H1 (cell line): Measurements from ENCODE around the gene CTLA4. TPM values are rescaled to one million over a fixed set of nuclear protein-coding genes. Genes with fewer than 3 reads are reported as not detected.

Source experiments
- CTCF ChIA-PET: fragments of 300-600 bp; sonication (Branson Sonifier 250); formaldehyde crosslinking; loops from one replicate; lab custom pipeline; 2021; ENCODE audit not compliant: partially characterized antibody; lab: Charles Lee
- POLR2A ChIA-PET: fragments of 300-600 bp; sonication (Branson Sonifier 250); formaldehyde crosslinking; loops from one replicate; lab custom pipeline; 2021; ENCODE audit warnings: inconsistent platforms; ENCODE audit not compliant: partially characterized antibody; lab: Charles Lee
- DNase-seq, 2 experiments: peaks; one replicate each; pipeline versions ENCODE4 v3.0.0 to v3.0.0-alpha.2; 2010 to 2022; ENCODE audit warnings: low spot score in 2 of 2, low read depth in 1 of 2, mixed read lengths in 1 of 2
- FAIRE-seq: peaks from 2 replicates; lab custom pipeline; 2011; peaks lifted over from hg19 to GRCh38; lab: Jason Lieb, UNC
- H2AFZ ChIP-seq: 2 replicates; pipeline ENCODE4 v1.8.1; 2012; ENCODE audit warnings: low read length, inconsistent platforms
- H2AK5ac ChIP-seq: 2 replicates; pipeline ENCODE4 v1.6.1; 2013; ENCODE audit warnings: low read depth, low read length
- H2BK120ac ChIP-seq: replicated peaks from 2 replicates; pipeline ENCODE3; 2013; ENCODE audit warnings: low read depth, low read length, inconsistent platforms
- H2BK12ac ChIP-seq: 2 replicates; pipeline ENCODE4 v1.6.1; 2013; ENCODE audit warnings: low read depth, low read length
- H2BK15ac ChIP-seq: 2 replicates; pipeline ENCODE4 v1.6.1; 2013; ENCODE audit warnings: low read length
- H2BK20ac ChIP-seq: 2 replicates; pipeline ENCODE4 v1.6.1; 2013; ENCODE audit warnings: low read length
- H2BK5ac ChIP-seq: 2 replicates; pipeline ENCODE4 v1.6.1; 2013; ENCODE audit warnings: low read depth, low read length
- H3K14ac ChIP-seq: 2 replicates; pipeline ENCODE4 v1.6.1; 2013; ENCODE audit warnings: inconsistent platforms; ENCODE audit not compliant: insufficient read length
- H3K18ac ChIP-seq: 2 replicates; pipeline ENCODE4 v1.6.1; 2013; ENCODE audit warnings: low read length; ENCODE audit errors: extremely low read depth
- H3K23ac ChIP-seq: 2 replicates; pipeline ENCODE4 v1.6.1; 2013; ENCODE audit warnings: inconsistent platforms; ENCODE audit not compliant: insufficient read length
- H3K23me2 ChIP-seq: 2 replicates; pipeline ENCODE4 v1.6.1; 2013; ENCODE audit warnings: low read depth, low read length
- H3K27ac ChIP-seq: 2 replicates; pipeline ENCODE4 v1.6.1; 2011; ENCODE audit warnings: low read depth, low read length, inconsistent platforms
- H3K27me3 ChIP-seq, 4 experiments: replicated peaks in 1 of 4; 1 replicate in 1 of 4; 2 replicates in 3 of 4; pipeline versions ENCODE4 v1.6.1 to v1.8.1; 2011 to 2013; ENCODE audit warnings: low read length in 3 of 4, mild to moderate bottlenecking in 3 of 4, inconsistent platforms in 2 of 4, mixed read lengths in 2 of 4, moderate library complexity in 1 of 4; ENCODE audit not compliant: control insufficient read depth in 3 of 4, insufficient read depth in 3 of 4; ENCODE audit errors: extremely low read depth in 1 of 4
- H3K36me3 ChIP-seq, 4 experiments: 2 replicates each; pipeline versions ENCODE4 v1.6.1 to v1.8.1; 2011 to 2013; ENCODE audit warnings: mild to moderate bottlenecking in 4 of 4, low read length in 3 of 4, moderate library complexity in 2 of 4, control low read depth in 1 of 4, inconsistent platforms in 1 of 4; ENCODE audit not compliant: insufficient read depth in 4 of 4, control insufficient read depth in 2 of 4
- H3K4ac ChIP-seq: replicated peaks from 2 replicates; pipeline ENCODE3; 2013; ENCODE audit warnings: low read length, low read depth, mixed read lengths, inconsistent platforms; ENCODE audit not compliant: insufficient read length
- H3K4me1 ChIP-seq, 4 experiments: replicated peaks in 1 of 4; 1 replicate in 1 of 4; 2 replicates in 3 of 4; pipeline versions ENCODE4 v1.6.1 to v1.8.1; 2011 to 2013; ENCODE audit warnings: low read length in 3 of 4, inconsistent platforms in 2 of 4, mixed read lengths in 1 of 4; ENCODE audit not compliant: insufficient read depth in 4 of 4, control insufficient read depth in 3 of 4
- H3K4me2 ChIP-seq, 2 experiments: 2 replicates each; pipeline versions ENCODE4 v1.6.1 to v1.8.1; 2011 to 2013; ENCODE audit warnings: low read depth in 2 of 2, low read length in 2 of 2, control low read depth in 1 of 2, inconsistent platforms in 1 of 2, mild to moderate bottlenecking in 1 of 2; ENCODE audit not compliant: insufficient read depth in 1 of 2
- H3K4me3 ChIP-seq, 4 experiments: fragments of 200-600, 300-600 bp in 1 of 4; sonication (generic), shearing (Covaris generic), sonication (Bioruptor Twin) in 1 of 4; 2 replicates each; pipeline versions ENCODE4 v1.5.1 to v1.8.1; 2011 to 2016; ENCODE audit warnings: low read length in 4 of 4, low read depth in 3 of 4, control low read depth in 2 of 4, inconsistent platforms in 2 of 4, mild to moderate bottlenecking in 2 of 4, mixed read lengths in 1 of 4, moderate library complexity in 1 of 4; ENCODE audit not compliant: insufficient read depth in 2 of 4; ENCODE audit errors: extremely low read depth in 1 of 4
- H3K56ac ChIP-seq: replicated peaks from 2 replicates; pipeline ENCODE3; 2013; ENCODE audit warnings: low read depth, mild to moderate bottlenecking, mixed read lengths, low read length, inconsistent platforms; ENCODE audit not compliant: insufficient read length
- H3K79me1 ChIP-seq: 2 replicates; pipeline ENCODE4 v1.6.1; 2013; ENCODE audit warnings: low read depth, low read length, control low read depth
- H3K79me2 ChIP-seq, 2 experiments: 2 replicates each; pipeline versions ENCODE4 v1.6.1 to v1.8.1; 2012 to 2013; ENCODE audit warnings: low read length in 2 of 2, mild to moderate bottlenecking in 2 of 2, inconsistent platforms in 1 of 2; ENCODE audit not compliant: insufficient read depth in 2 of 2, control insufficient read depth in 1 of 2
- H3K9ac ChIP-seq, 4 experiments: replicated peaks in 1 of 4; 1 replicate in 1 of 4; 2 replicates in 3 of 4; pipeline versions ENCODE4 v1.6.1 to v1.8.1; 2011 to 2013; ENCODE audit warnings: low read depth in 3 of 4, low read length in 3 of 4, control low read depth in 2 of 4, mild to moderate bottlenecking in 2 of 4, moderate library complexity in 2 of 4, inconsistent platforms in 1 of 4; ENCODE audit errors: extremely low read depth in 1 of 4
- H3K9me3 ChIP-seq, 2 experiments: 2 replicates each; pipeline versions ENCODE4 v1.6.1 to v1.8.1; 2012 to 2013; ENCODE audit warnings: mild to moderate bottlenecking in 2 of 2, moderate library complexity in 2 of 2, control low read depth in 1 of 2, inconsistent platforms in 1 of 2, low read depth in 1 of 2, low read length in 1 of 2, mixed read lengths in 1 of 2; ENCODE audit not compliant: insufficient read depth in 2 of 2
- H4K20me1 ChIP-seq, 2 experiments: replicated peaks in 1 of 2; 2 replicates each; pipeline versions ENCODE3 to v1.8.1; 2011 to 2013; ENCODE audit warnings: inconsistent platforms in 2 of 2, low read length in 2 of 2, mild to moderate bottlenecking in 1 of 2; ENCODE audit not compliant: insufficient read depth in 2 of 2, control insufficient read depth in 1 of 2
- H4K5ac ChIP-seq: 2 replicates; pipeline ENCODE4 v1.6.1; 2013; ENCODE audit warnings: low read length, low read depth, mixed read lengths, inconsistent platforms; ENCODE audit not compliant: insufficient read length
- H4K8ac ChIP-seq: 2 replicates; pipeline ENCODE4 v1.8.0; 2013; ENCODE audit warnings: mild to moderate bottlenecking, moderate library complexity, low read length, inconsistent platforms; ENCODE audit not compliant: insufficient read depth; ENCODE audit errors: extremely low read depth
- H4K91ac ChIP-seq: replicated peaks from 2 replicates; pipeline ENCODE3; 2013; ENCODE audit warnings: low read length, mixed read lengths, inconsistent platforms; ENCODE audit not compliant: insufficient read length
- CBX5 ChIP-seq: fragments of 300-800, 300-1000 bp; sonication (generic); IDR thresholded peaks from 2 replicates; pipeline ENCODE4 v1.7.1; 2016; ENCODE audit warnings: antibody characterized with exemption, low read length, low read depth
- CHD1 ChIP-seq: IDR thresholded peaks from 2 replicates; pipeline ENCODE4 v1.6.1; 2012; ENCODE audit warnings: low read depth, low read length, improper control_type of control experiment
- POU5F1 ChIP-seq: IDR thresholded peaks from 2 replicates; pipeline ENCODE4 v1.6.1; 2011; ENCODE audit warnings: low read depth, mild to moderate bottlenecking, low read length, moderate library complexity
- YY1 ChIP-seq: IDR thresholded peaks from 2 replicates; pipeline ENCODE4 v1.6.1; 2011; ENCODE audit warnings: low read depth, mild to moderate bottlenecking, low read length
- whole genome bisulfite sequencing, 2 experiments: shearing (Covaris generic) in 1 of 2; methylation state at CpG; one replicate each; pipeline versions ENCODE4 v1.1.6 to v1.1.7; 2013 to 2015; ENCODE audit warnings: low lambda C conversion rate in 2 of 2, mixed read lengths in 2 of 2, inconsistent platforms in 1 of 2, low coverage in 1 of 2, missing lambda C conversion rate in 1 of 2; ENCODE audit not compliant: insufficient replicate concordance in 2 of 2, insufficient coverage in 1 of 2, insufficient read length in 1 of 2; ENCODE audit errors: extremely low coverage in 1 of 2, missing lambda C conversion rate in 1 of 2; 5-methylcytosine and 5-hydroxymethylcytosine counted together
- polyA plus RNA-seq, 7 experiments: library from polyadenylated mRNA; depleted of rRNA in 3 of 7; stranded (reverse) in 5 of 7; unstranded in 2 of 7; fragments of >200 nt in 5 of 7; fragments of 200-250 nt in 2 of 7; gene quantifications; 1 replicate in 5 of 7; 2 replicates in 1 of 7; 4 replicates in 1 of 7; pipeline versions ENCODE4 v1.2.1 to v1.2.3, GENCODE V29; 2011 to 2013; ENCODE audit warnings: missing spikeins in 2 of 7, mixed read lengths in 2 of 7
- total RNA-seq: library from RNA; stranded (reverse); fragmentation: NEBNext Ultra II Directional; extraction: Animal tissue kit (Norgen Biotek cat#: 25700); gene quantifications from 2 replicates; pipeline ENCODE4 v1.2.1, GENCODE V29; 2021

The CTLA4 gene
- total and polyA plus RNA-seq, 2 of the 8 experiments (the other 6 are each of a cell fraction or from before 2014, with no cell fraction given): not detected

DNA sequence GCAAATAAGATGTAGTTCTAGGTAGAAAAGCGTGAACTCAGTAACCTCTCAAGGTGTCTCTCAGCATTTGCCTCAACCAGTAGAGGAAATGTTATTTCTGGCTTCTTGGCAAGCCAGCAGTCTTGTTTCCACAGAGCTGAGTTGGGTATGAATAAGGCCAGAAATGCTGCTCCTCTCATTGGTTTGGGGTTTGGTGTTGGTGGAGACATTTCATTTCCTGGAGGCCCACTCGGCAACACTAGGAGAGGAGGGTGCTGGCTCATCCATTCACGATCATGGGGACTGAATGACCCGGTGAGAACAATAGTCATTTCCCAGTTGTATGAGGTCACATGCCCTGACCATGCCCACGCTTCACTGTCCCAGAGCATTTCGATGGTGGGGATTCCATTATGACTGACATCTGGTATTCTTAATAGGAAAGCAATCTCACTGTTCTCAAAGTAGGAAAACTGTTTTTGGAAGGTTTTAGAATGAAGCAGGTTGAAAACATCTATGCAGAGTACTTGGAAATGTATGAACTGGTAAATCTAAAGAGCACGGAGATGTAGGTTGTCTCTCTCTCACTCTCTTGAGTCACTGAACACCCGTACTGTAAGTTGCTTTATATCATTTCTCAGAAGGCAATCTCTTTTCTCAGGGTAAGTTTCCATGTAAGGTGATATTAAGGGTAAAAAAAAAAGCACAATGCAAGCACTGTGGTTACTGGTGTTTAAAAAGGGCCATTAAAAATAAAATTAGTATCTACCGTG is 37.1 kb upstream of the CTLA4 start:
- H2AK5ac ChIP-seq: no peak overlapping the region
- no peak overlapping the region for H2BK20ac ChIP-seq
- TF ChIP-seq CBX5 (no peak), POU5F1 (no peak), YY1 (no peak), CHD1 (no peak)
- no peak overlapping the region for H4K91ac ChIP-seq
- H3K23me2 ChIP-seq: no peaks in the 10 kb centered on the region
- no peaks in the 10 kb centered on the region for H4K20me1 ChIP-seq
- no peak overlapping the region for H2BK120ac ChIP-seq
- H3K4ac ChIP-seq: no peak overlapping the region
- ChIA-PET CTCF (interaction anchor here (0.6 to 1.4 kb wide), 3 partner anchors 14 to 954 kb away, joined by 3 to 4 read pairs (median 4); no protein-coding TSS in a partner anchor), POLR2A (no interaction called here)
- no peak overlapping the region for H4K5ac ChIP-seq
- H2AFZ ChIP-seq: no peak overlapping the region; the same call in 1 of the 2 replicates
- FAIRE-seq (no peak), DNase-seq (no peak)
- H3K23ac ChIP-seq: no peak overlapping the region
- H3K27ac ChIP-seq: no peak overlapping the region
- no peaks in the 10 kb centered on the region for H3K27me3 ChIP-seq
- H3K79me2 ChIP-seq: no peaks in the 10 kb centered on the region
- H3K14ac ChIP-seq: no peak overlapping the region
- H2BK5ac ChIP-seq: no peak overlapping the region
- no peak overlapping the region for H3K4me3 ChIP-seq
- WGBS, 2 experiments: 93% methylated on average over 9 of the region's 9 CpGs; no CpG with 5 or more reads in 1 of the 2 experiments
- H3K56ac ChIP-seq: no peak overlapping the region
- no peak overlapping the region for H2BK15ac ChIP-seq
- no peak overlapping the region for H3K18ac ChIP-seq
- no peaks in the 10 kb centered on the region for H3K36me3 ChIP-seq
- H3K9ac ChIP-seq: no peak overlapping the region
- H3K9me3 ChIP-seq: peaks cover 5 to 6% of the 10 kb centered on the region in 2 experiments; a peak in 2 of 4 replicates
- H3K4me2 ChIP-seq: no peak overlapping the region
- no peak overlapping the region for H2BK12ac ChIP-seq
- H3K4me1 ChIP-seq: no peaks in the 10 kb centered on the region
- no peak overlapping the region for H4K8ac ChIP-seq
- H3K79me1 ChIP-seq: no peaks in the 10 kb centered on the region
